A549 (cell line): ENCODE results near the gene DDO. TPM values are rescaled to one million over a fixed set of nuclear protein-coding genes. Genes with fewer than 3 reads are reported as not detected.

Source experiments
- ATAC-seq, 2 experiments: fragments of 200-7000 bp in 1 of 2; fragments of >200 bp in 1 of 2; cut with Nextera tagmentation in 1 of 2; cut with Tn5 transposase in 1 of 2; 3 replicates each; pipeline versions ENCODE4 v1.8.0 to v1.9.1; 2018 to 2020; ENCODE audit warnings: mild to moderate bottlenecking in 1 of 2, moderate library complexity in 1 of 2
- CTCF ChIA-PET: fragments of 300-600 bp; sonication (Branson Sonifier 250); formaldehyde crosslinking; extraction: SDS; loops from one replicate; lab custom pipeline; 2021; ENCODE audit warnings: antibody characterized with exemption, inconsistent platforms; lab: Yijun Ruan, JAX
- POLR2A ChIA-PET: fragments of 350-600 bp; formaldehyde crosslinking; extraction: SDS; loops from one replicate; lab custom pipeline; 2021; ENCODE audit warnings: antibody characterized with exemption, inconsistent platforms; lab: Yijun Ruan, JAX
- DNase-seq, 2 experiments: peaks; one replicate each; pipeline versions ENCODE4 v3.0.0 to v3.0.0-alpha.2; 2011 to 2016; ENCODE audit warnings: low read depth in 1 of 2, low spot score in 1 of 2
- FAIRE-seq: peaks from 2 replicates; lab custom pipeline; 2011; peaks lifted over from hg19 to GRCh38; lab: Jason Lieb, UNC
- H3K27ac ChIP-seq, 2 experiments: fragments of >200 bp; sonication (Bioruptor Twin); formaldehyde crosslinking; 3 replicates each; pipeline ENCODE4 v1.5.1; 2016 to 2017
- H3K4me1 ChIP-seq: fragments of >200 bp; sonication (Bioruptor Twin); formaldehyde crosslinking; 3 replicates; pipeline ENCODE4 v1.6.1; 2016
- H3K4me2 ChIP-seq: fragments of >200 bp; sonication (Bioruptor Twin); formaldehyde crosslinking; 3 replicates; pipeline ENCODE4 v1.6.1; 2016
- H3K4me3 ChIP-seq: fragments of >200 bp; sonication (Bioruptor Twin); formaldehyde crosslinking; 3 replicates; pipeline ENCODE4 v1.5.1; 2016
- H3K9me3 ChIP-seq: fragments of >200 bp; sonication (Bioruptor Twin); formaldehyde crosslinking; 3 replicates; pipeline ENCODE4 v1.6.1; 2016
- CHD2 ChIP-seq: fragments of 150-350 bp; IDR thresholded peaks from 2 replicates; pipeline ENCODE4 v1.6.1; 2014; ENCODE audit warnings: low read length; ENCODE audit not compliant: partially characterized antibody
- CHD4 ChIP-seq: fragments of 200-600 bp; sonication (generic); IDR thresholded peaks from 2 replicates; pipeline ENCODE4 v1.6.1; 2016; ENCODE audit warnings: antibody characterized with exemption, mild to moderate bottlenecking, borderline replicate concordance
- ESRRA ChIP-seq: fragments of 150-350 bp; IDR thresholded peaks from 2 replicates; pipeline ENCODE4 v1.6.1; 2014; ENCODE audit warnings: mild to moderate bottlenecking, low read length, borderline replicate concordance
- FOSL2 ChIP-seq, 2 experiments: fragments of 450-650 bp in 1 of 2; fragments of >200 bp in 1 of 2; sonication (Bioruptor Twin) in 1 of 2; formaldehyde crosslinking; IDR thresholded peaks; 2 replicates each; pipeline versions ENCODE4 v1.5.0 to v1.6.1; 2016 to 2020; ENCODE audit warnings: mild to moderate bottlenecking in 1 of 2, moderate library complexity in 1 of 2
- FOXS1 ChIP-seq: fragments of 250-450 bp; sonication (Bioruptor Pico); IDR thresholded peaks from 2 replicates; pipeline ENCODE4 v1.5.0; 2020; ENCODE audit warnings: mild to moderate bottlenecking, moderate library complexity
- HOXA7 ChIP-seq: fragments of 250-450 bp; sonication (Bioruptor Pico); IDR thresholded peaks from 2 replicates; pipeline ENCODE4 v1.5.0; 2020; ENCODE audit warnings: mild to moderate bottlenecking, moderate library complexity
- JUN ChIP-seq, 2 experiments: fragments of >200 bp; sonication (Bioruptor Twin); formaldehyde crosslinking; IDR thresholded peaks; 2 replicates in 1 of 2; 3 replicates in 1 of 2; pipeline ENCODE4 v1.6.1; 2016 to 2017
- KDM5A ChIP-seq: fragments of 200-600 bp; sonication (generic); IDR thresholded peaks from 2 replicates; pipeline ENCODE4 v1.6.1; 2016; ENCODE audit warnings: antibody characterized with exemption, mild to moderate bottlenecking
- MAZ ChIP-seq: fragments of 150-350 bp; IDR thresholded peaks from 2 replicates; pipeline ENCODE4 v1.6.1; 2014; ENCODE audit warnings: antibody characterized with exemption, low read depth, low read length, borderline replicate concordance
- NFE2L2 ChIP-seq: fragments of 150-350 bp; conservative IDR thresholded peaks from 2 replicates; pipeline ENCODE4 v1.6.1; 2014; ENCODE audit warnings: low read length
- POLR2AphosphoS2 ChIP-seq: conservative IDR thresholded peaks from 2 replicates; pipeline ENCODE4 v1.6.1; 2012; ENCODE audit warnings: low read length, improper control_type of control experiment, inconsistent platforms
- RAD21 ChIP-seq, 2 experiments: fragments of >200 bp in 1 of 2; sonication (Bioruptor Twin) in 1 of 2; formaldehyde crosslinking in 1 of 2; IDR thresholded peaks in 1 of 2; conservative IDR thresholded peaks in 1 of 2; 2 replicates in 1 of 2; 3 replicates in 1 of 2; pipeline ENCODE4 v1.6.1; 2012 to 2018; ENCODE audit warnings: inconsistent platforms in 1 of 2
- RARB ChIP-seq: fragments of 250-450 bp; sonication (Bioruptor Pico); IDR thresholded peaks from 2 replicates; pipeline ENCODE4 v1.8.0; 2021; ENCODE audit warnings: mild to moderate bottlenecking, moderate library complexity
- RCOR1 ChIP-seq: fragments of 150-350 bp; IDR thresholded peaks from 2 replicates; pipeline ENCODE4 v1.6.1; 2014; ENCODE audit warnings: antibody characterized with exemption, low read length, low read depth
- SREBF2 ChIP-seq: fragments of 450-650 bp; IDR thresholded peaks from 2 replicates; pipeline ENCODE4 v1.6.1; 2014; ENCODE audit warnings: mild to moderate bottlenecking, moderate library complexity
- TFCP2L1 ChIP-seq: fragments of 250-450 bp; sonication (Bioruptor Pico); IDR thresholded peaks from 2 replicates; pipeline ENCODE4 v1.5.0; 2021; ENCODE audit warnings: mild to moderate bottlenecking
- TP53 ChIP-seq: fragments of 250-450 bp; sonication (Bioruptor Pico); IDR thresholded peaks from 2 replicates; pipeline ENCODE4 v1.5.0; 2021; ENCODE audit warnings: mild to moderate bottlenecking, moderate library complexity
- ZFP36 ChIP-seq: fragments of 450-650 bp; IDR thresholded peaks from 2 replicates; pipeline ENCODE4 v1.6.1; 2014; ENCODE audit warnings: borderline replicate concordance; ENCODE audit not compliant: partially characterized antibody
- ZSCAN20 ChIP-seq: fragments of 250-450 bp; sonication (Bioruptor Pico); IDR thresholded peaks from 2 replicates; pipeline ENCODE4 v1.8.0; 2022; ENCODE audit warnings: mild to moderate bottlenecking, moderate library complexity
- WGBS: methylation state at CpG from one replicate; pipeline ENCODE4 v1.1.6; 2017; ENCODE audit errors: missing lambda C conversion rate; 5-methylcytosine and 5-hydroxymethylcytosine counted together
- polyA plus RNA-seq, 4 experiments: library from polyadenylated mRNA; depleted of rRNA in 3 of 4; stranded (reverse); fragments of >200 nt; fragmentation: RNase III in 1 of 4; extraction: RNeasy Plus Mini Kit Qiagen cat#74134 plus additional on column Dnase treatment in 1 of 4; gene quantifications; 2 replicates in 3 of 4; 3 replicates in 1 of 4; pipeline ENCODE4 v1.2.3, GENCODE V29; 2011 to 2017
- TF ChIP-seq, protein P1 (sequence below): fragments of >200 bp; sonication (Bioruptor Twin); formaldehyde crosslinking; IDR thresholded peaks from 2 replicates; pipeline ENCODE4 v1.6.1; 2016
- TF ChIP-seq, protein P2 (sequence below): fragments of 450-650 bp; IDR thresholded peaks from 2 replicates; pipeline ENCODE4 v1.6.1; 2014; ENCODE audit warnings: antibody characterized with exemption
- TF ChIP-seq, protein P3 (sequence below): fragments of >200 bp; sonication (Bioruptor Twin); formaldehyde crosslinking; IDR thresholded peaks from 3 replicates; pipeline ENCODE4 v1.6.1; 2016
- TF ChIP-seq, protein P4 (sequence below): IDR thresholded peaks from 2 replicates; pipeline ENCODE4 v1.6.1; 2012
- TF ChIP-seq, protein P5 (sequence below): fragments of >200 bp; sonication (Bioruptor Twin); formaldehyde crosslinking; IDR thresholded peaks from 3 replicates; pipeline ENCODE4 v1.5.1; 2016
- TF ChIP-seq, protein P6 (sequence below): fragments of 250-450 bp; sonication (Bioruptor Pico); IDR thresholded peaks from 2 replicates; pipeline ENCODE4 v1.5.0; 2021; ENCODE audit warnings: mild to moderate bottlenecking, moderate library complexity, borderline replicate concordance

Gene DDO
- polyA plus RNA-seq, 2 of the 4 experiments (the other 2 are of a cell fraction), result 0.04 to 0.05 TPM

DNA sequence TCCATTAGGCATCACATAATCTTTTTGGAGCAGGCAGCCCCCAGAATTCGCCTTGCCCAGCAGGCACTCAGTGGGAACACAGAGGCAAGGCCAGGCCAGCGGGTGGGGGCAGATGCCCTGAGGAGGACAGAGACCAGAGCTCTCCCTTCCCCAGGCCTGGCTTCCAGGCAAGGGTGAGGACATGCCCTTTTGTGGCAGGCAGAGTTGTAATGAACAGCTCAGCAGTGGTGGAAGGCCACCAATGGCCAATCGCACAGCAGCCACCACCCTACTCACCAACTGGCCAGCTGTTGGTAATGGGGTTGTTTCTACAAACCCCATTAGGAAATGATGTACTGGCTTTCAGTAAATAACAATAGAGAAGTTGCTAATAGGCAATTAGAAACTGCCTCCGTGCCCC, 15.4 kb upstream of the DDO start:
- ChIA-PET CTCF (no interaction called here), POLR2A (no interaction called here)
- Histone ChIP-seq H3K4me3 (no peak overlapping the region), H3K9me3 (no peaks in the 10 kb centered on the region), H3K4me2 (no peak overlapping the region), H3K27ac (no peak overlapping the region), H3K4me1 (no peaks in the 10 kb centered on the region)
- ATAC-seq (no peak), DNase-seq (no peak), FAIRE-seq (no peak)
- TF ChIP-seq, protein P1, sequence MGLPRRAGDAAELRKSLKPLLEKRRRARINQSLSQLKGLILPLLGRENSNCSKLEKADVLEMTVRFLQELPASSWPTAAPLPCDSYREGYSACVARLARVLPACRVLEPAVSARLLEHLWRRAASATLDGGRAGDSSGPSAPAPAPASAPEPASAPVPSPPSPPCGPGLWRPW, result no peak
- no peak for TF ChIP-seq TFCP2L1 (CRISPR knock-in tag)
- TF ChIP-seq, protein P2, sequence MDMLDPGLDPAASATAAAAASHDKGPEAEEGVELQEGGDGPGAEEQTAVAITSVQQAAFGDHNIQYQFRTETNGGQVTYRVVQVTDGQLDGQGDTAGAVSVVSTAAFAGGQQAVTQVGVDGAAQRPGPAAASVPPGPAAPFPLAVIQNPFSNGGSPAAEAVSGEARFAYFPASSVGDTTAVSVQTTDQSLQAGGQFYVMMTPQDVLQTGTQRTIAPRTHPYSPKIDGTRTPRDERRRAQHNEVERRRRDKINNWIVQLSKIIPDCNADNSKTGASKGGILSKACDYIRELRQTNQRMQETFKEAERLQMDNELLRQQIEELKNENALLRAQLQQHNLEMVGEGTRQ, result no peak
- no peak for TF ChIP-seq POLR2AphosphoS2
- no peak for TF ChIP-seq TP53 (CRISPR knock-in tag)
- TF ChIP-seq JUN (IDR thresholded peaks at IDR 0.05), result no peak
- TF ChIP-seq ZFP36, result no peak
- TF ChIP-seq CHD2, result no peak
- TF ChIP-seq, protein P3, sequence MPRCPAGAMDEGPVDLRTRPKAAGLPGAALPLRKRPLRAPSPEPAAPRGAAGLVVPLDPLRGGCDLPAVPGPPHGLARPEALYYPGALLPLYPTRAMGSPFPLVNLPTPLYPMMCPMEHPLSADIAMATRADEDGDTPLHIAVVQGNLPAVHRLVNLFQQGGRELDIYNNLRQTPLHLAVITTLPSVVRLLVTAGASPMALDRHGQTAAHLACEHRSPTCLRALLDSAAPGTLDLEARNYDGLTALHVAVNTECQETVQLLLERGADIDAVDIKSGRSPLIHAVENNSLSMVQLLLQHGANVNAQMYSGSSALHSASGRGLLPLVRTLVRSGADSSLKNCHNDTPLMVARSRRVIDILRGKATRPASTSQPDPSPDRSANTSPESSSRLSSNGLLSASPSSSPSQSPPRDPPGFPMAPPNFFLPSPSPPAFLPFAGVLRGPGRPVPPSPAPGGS, result no peak
- TF ChIP-seq CHD4, result no peak
- TF ChIP-seq SREBF2, result no peak
- TF ChIP-seq, protein P4, sequence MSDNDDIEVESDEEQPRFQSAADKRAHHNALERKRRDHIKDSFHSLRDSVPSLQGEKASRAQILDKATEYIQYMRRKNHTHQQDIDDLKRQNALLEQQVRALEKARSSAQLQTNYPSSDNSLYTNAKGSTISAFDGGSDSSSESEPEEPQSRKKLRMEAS, result no peak
- no peak for TF ChIP-seq RARB
- TF ChIP-seq KDM5A, result no peak
- 0% methylated on average over 2 of the region's 4 CpGs for WGBS

DNA sequence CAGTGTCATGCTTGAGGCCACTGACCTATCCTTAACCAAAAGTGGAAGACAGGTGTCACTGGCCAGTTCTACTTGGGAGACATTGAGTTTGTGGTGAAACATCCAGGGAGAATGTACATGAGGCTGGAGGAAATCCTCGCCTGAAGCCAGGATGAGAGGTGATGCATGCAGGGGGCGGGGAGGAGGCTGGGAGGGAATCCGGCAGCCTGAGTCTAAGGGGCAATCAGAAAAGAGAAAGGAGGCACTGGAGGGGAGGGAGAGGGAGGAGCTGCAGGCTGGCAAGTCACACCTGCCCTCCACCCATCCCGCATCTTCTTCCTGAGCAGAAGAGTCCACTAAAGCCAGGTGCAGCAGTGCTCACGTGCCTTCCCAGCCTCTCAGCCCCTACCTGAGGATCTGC, 14.9 kb upstream of the DDO start:
- Histone ChIP-seq H3K4me2 (no peak overlapping the region), H3K9me3 (no peaks in the 10 kb centered on the region), H3K27ac (no peak overlapping the region), H3K4me1 (no peaks in the 10 kb centered on the region), H3K4me3 (no peak overlapping the region)
- TF ChIP-seq FOSL2 (IDR thresholded peaks at IDR 0.05) (no peak), FOSL2 (CRISPR knock-in tag; IDR thresholded peaks at IDR 0.05) (no peak), MAZ (no peak), HOXA7 (CRISPR knock-in tag) (no peak), SREBF2 (no peak), ZSCAN20 (CRISPR knock-in tag) (no peak), ESRRA (no peak), NFE2L2 (no peak), RCOR1 (no peak), ZFP36 (no peak), RARB (no peak), FOXS1 (CRISPR knock-in tag) (no peak), RAD21 (conservative IDR thresholded peaks at IDR 0.05 in 1 of 2, IDR thresholded peaks at IDR 0.05 in 1 of 2) (no peak), TFCP2L1 (CRISPR knock-in tag) (no peak)
- TF ChIP-seq, protein P1, result no peak
- TF ChIP-seq, protein P5, sequence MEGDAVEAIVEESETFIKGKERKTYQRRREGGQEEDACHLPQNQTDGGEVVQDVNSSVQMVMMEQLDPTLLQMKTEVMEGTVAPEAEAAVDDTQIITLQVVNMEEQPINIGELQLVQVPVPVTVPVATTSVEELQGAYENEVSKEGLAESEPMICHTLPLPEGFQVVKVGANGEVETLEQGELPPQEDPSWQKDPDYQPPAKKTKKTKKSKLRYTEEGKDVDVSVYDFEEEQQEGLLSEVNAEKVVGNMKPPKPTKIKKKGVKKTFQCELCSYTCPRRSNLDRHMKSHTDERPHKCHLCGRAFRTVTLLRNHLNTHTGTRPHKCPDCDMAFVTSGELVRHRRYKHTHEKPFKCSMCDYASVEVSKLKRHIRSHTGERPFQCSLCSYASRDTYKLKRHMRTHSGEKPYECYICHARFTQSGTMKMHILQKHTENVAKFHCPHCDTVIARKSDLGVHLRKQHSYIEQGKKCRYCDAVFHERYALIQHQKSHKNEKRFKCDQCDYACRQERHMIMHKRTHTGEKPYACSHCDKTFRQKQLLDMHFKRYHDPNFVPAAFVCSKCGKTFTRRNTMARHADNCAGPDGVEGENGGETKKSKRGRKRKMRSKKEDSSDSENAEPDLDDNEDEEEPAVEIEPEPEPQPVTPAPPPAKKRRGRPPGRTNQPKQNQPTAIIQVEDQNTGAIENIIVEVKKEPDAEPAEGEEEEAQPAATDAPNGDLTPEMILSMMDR, result no peak
- TF ChIP-seq, protein P6, sequence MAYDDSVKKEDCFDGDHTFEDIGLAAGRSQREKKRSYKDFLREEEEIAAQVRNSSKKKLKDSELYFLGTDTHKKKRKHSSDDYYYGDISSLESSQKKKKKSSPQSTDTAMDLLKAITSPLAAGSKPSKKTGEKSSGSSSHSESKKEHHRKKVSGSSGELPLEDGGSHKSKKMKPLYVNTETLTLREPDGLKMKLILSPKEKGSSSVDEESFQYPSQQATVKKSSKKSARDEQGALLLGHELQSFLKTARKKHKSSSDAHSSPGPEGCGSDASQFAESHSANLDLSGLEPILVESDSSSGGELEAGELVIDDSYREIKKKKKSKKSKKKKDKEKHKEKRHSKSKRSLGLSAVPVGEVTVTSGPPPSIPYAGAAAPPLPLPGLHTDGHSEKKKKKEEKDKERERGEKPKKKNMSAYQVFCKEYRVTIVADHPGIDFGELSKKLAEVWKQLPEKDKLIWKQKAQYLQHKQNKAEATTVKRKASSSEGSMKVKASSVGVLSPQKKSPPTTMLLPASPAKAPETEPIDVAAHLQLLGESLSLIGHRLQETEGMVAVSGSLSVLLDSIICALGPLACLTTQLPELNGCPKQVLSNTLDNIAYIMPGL (CRISPR knock-in tag), result no peak
- TF ChIP-seq, protein P3, result no peak
- WGBS, result 28% methylated on average over 4 of the region's 5 CpGs
- ChIA-PET POLR2A (no interaction called here), CTCF (no interaction called here)
- ATAC-seq (no peak), DNase-seq (no peak), FAIRE-seq (no peak)
